GM10248 (cell line): ENCODE data around the gene AHSA1.

Experiments used
- CTCF ChIA-PET: fragments of 300-600 bp; sonication (Branson Sonifier 250); formaldehyde crosslinking; extraction: SDS; loops from one replicate; lab custom pipeline; 2021; ENCODE audit warnings: antibody characterized with exemption; lab: Yijun Ruan, JAX
- POLR2A ChIA-PET: fragments of 350-650 bp; sonication (Branson Sonifier 250); formaldehyde crosslinking; extraction: SDS; loops from one replicate; lab custom pipeline; 2020; ENCODE audit warnings: antibody characterized with exemption; lab: Yijun Ruan, JAX
- DNase-seq: peaks from one replicate; pipeline ENCODE4 v3.0.0; 2012; ENCODE audit errors: extremely low spot score
- CTCF ChIP-seq: IDR thresholded peaks from 2 replicates; pipeline ENCODE4 v1.5.1; 2012; ENCODE audit warnings: mild to moderate bottlenecking, low read depth; ENCODE audit errors: extremely low read depth, missing control alignments, control extremely low read depth

Gene AHSA1

DNA sequence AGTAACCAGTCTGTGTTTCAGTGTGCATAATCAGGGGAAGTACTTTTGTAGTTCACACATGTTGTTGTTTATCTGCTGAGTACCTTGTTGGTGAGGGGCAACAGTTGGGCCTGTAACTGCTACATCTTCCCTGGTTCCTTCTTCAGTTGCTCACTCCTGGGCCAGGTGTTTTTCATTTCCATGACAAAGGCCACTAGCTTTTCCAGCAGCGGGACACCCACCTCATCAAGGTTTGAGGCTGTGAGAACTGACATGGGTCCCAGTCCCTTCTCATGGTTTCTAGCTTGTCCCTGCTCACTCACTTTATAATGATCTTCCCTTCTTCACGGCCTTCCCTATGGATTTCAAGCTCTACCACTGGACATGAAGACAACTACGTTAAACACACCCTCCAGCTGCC is 33.0 kb upstream of the AHSA1 start:
- CTCF ChIA-PET = no interaction called here
- POLR2A ChIA-PET = no interaction called here
- no peak for DNase-seq
- no peak for TF ChIP-seq CTCF

- no peak for TF ChIP-seq CTCF
- CTCF ChIA-PET = interaction anchor here (0.7 to 1.4 kb wide), 2 partner anchors 33 to 114 kb away, joined by 3 read pairs; no protein-coding TSS in a partner anchor
Observed at GRCh38 chr14:77426396-77426795, 31.5 kb upstream of the AHSA1 start.

GRCh38 chr14:77436042-77436441 is 21.9 kb upstream of the AHSA1 start:
- ChIA-PET POLR2A (no interaction called here), CTCF (no interaction called here)
- DNase-seq = no peak
- no peak for TF ChIP-seq CTCF

More at GRCh38 chr14:77426396-77426795, 31.5 kb upstream of the AHSA1 start:
- no peak for DNase-seq
- POLR2A ChIA-PET = no interaction called here

- POLR2A ChIA-PET = no interaction called here
- DNase-seq = no peak
- CTCF ChIA-PET = interaction anchor here (1.2 to 3.7 kb wide), 3 partner anchors 9 to 21 kb away, joined by 4 to 16 read pairs (median 6); partner anchors contain the start of genes AHSA1 and VIPAS39
- TF ChIP-seq CTCF = no peak
Observed at GRCh38 chr14:77438596-77438995, 19.3 kb upstream of the AHSA1 start.

- CTCF ChIA-PET = interaction anchor here (3.7 kb wide), 1 partner anchor 19 kb away, joined by 16 read pairs; no protein-coding TSS in a partner anchor
- POLR2A ChIA-PET = no interaction called here
- no peak for DNase-seq
- no peak for TF ChIP-seq CTCF
Observed at GRCh38 chr14:77439861-77440260, 18.0 kb upstream of the AHSA1 start.

DNA sequence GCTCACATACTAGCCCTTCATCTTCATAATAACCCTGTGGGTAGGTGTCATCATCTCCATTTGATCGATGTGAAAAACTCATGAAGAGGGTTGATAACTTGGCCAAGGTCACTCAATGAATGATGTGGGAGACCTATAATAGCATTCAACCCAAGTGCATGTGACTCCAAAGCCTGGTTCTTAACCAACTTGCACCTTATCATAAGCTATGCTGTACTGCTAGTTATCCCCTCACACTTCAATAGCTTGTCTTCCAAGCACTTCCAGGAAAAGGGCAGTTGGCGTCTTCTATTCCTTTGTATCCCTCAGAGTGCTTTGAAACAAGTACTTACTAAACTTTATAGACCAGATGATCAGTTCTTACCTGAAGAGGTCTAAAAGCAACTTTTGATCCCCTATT is 15.7 kb upstream of the AHSA1 start:
- ChIA-PET POLR2A (no interaction called here), CTCF (interaction anchor here (0.6 to 1.1 kb wide), 3 partner anchors 12 to 102 kb away, joined by 3 to 4 read pairs (median 3); no protein-coding TSS in a partner anchor)
- TF ChIP-seq CTCF = no peak
- DNase-seq = no peak

- no peak for TF ChIP-seq CTCF
- ChIA-PET POLR2A (no interaction called here), CTCF (interaction anchor here (2.9 kb wide), 1 partner anchor 17 kb away, joined by 6 read pairs; no protein-coding TSS in a partner anchor)
- no peak for DNase-seq
Observed at GRCh38 chr14:77455966-77456640, 1.8 kb upstream of the AHSA1 start.
